ENCODE measurements around the gene SUFU. TPM values are rescaled to one million over a fixed set of nuclear protein-coding genes. Genes with fewer than 3 reads are reported as not detected.
A peak's percentile ranks its signal among the peaks of the same experiment; 100 is the strongest.

The SUFU gene
- total RNA-seq, 1 experiment from 2014 or later = 2.7 TPM

DNA sequence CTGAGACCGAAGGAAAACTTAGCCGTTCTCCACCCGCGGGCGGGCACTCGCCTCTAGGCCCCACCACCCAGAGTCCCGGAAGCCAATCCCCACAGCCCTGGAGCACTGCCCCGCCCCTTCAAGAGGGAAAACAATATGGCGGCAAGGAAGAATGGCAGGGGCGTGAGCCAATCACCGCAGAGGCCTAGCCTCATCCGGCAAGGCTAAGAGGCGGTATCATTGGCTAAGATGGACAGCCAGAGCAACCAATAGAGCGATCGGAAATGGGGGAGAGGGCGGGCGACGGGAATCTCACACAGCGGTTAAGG, 1.8 kb upstream of the SUFU start:
- Histone ChIP-seq H3K27ac (ENCODE audit: low read length) (no peak overlapping the region), H3K4me1 (ENCODE audit: insufficient read depth, low read length) (peaks cover 14% of the 10 kb centered on the region), H3K9me2 (replicated peaks; ENCODE audit: low read length) (no peaks in the 10 kb centered on the region), H2AFZ (ENCODE audit: low read length) (peak overlapping the region; percentile 99), H3K9ac (ENCODE audit: low read length) (peak overlapping the region; percentile 88), H4K20me1 (ENCODE audit: low read length) (peaks cover 17% of the 10 kb centered on the region; the same call in 1 of the 2 replicates), H3K79me2 (ENCODE audit: low read length) (peaks cover 72% of the 10 kb centered on the region), H3K27me3 (ENCODE audit: low read length) (no peaks in the 10 kb centered on the region), H3F3A (ENCODE audit: low read length, unreplicated experiment) (no peaks in the 10 kb centered on the region), H3K9me3 (ENCODE audit: low read length) (no peaks in the 10 kb centered on the region), H3K36me3 (ENCODE audit: low read depth, low read length) (no peaks in the 10 kb centered on the region), H3K4me2 (ENCODE audit: low read length) (peak overlapping the region; percentile 97), H3K4me3 (ENCODE audit: low read length) (peak overlapping the region; percentile 92)
- ChIA-PET CTCF (interaction anchor here (0.6 to 3.4 kb wide), 3 partner anchors 70 to 661 kb away, joined by 3 to 31 read pairs (median 6); partner anchors contain the start of gene CUEDC2), POLR2A (ENCODE audit: unreplicated experiment) (interaction anchor here (0.6 to 1.0 kb wide), 3 partner anchors 107 to 1477 kb away, joined by 3 to 7 read pairs (median 3); no protein-coding TSS in a partner anchor)
- ATAC-seq (peak; percentile 74), DNase-seq (peak; percentile 97)
- BruUV-seq (replicated peaks) = TSS peak; percentile 54
- intact Hi-C loops (cut with micrococcal nuclease) = loop anchor here (5.0 kb wide), 1 partner anchor 210 kb away; the partner anchor contains the start of genes ARL3 and SFXN2
- TF ChIP-seq EZH2 (IDR thresholded peaks at IDR 0.05; ENCODE audit: low read length, unreplicated experiment) = no peak
- TF ChIP-seq EZH2phosphoT487 (IDR thresholded peaks at IDR 0.05; ENCODE audit: borderline replicate concordance, low read length) = no peak
- TF ChIP-seq, protein P1, sequence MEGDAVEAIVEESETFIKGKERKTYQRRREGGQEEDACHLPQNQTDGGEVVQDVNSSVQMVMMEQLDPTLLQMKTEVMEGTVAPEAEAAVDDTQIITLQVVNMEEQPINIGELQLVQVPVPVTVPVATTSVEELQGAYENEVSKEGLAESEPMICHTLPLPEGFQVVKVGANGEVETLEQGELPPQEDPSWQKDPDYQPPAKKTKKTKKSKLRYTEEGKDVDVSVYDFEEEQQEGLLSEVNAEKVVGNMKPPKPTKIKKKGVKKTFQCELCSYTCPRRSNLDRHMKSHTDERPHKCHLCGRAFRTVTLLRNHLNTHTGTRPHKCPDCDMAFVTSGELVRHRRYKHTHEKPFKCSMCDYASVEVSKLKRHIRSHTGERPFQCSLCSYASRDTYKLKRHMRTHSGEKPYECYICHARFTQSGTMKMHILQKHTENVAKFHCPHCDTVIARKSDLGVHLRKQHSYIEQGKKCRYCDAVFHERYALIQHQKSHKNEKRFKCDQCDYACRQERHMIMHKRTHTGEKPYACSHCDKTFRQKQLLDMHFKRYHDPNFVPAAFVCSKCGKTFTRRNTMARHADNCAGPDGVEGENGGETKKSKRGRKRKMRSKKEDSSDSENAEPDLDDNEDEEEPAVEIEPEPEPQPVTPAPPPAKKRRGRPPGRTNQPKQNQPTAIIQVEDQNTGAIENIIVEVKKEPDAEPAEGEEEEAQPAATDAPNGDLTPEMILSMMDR (conservative IDR thresholded peaks at IDR 0.05; ENCODE audit: low read depth, low read length) = no peak

DNA sequence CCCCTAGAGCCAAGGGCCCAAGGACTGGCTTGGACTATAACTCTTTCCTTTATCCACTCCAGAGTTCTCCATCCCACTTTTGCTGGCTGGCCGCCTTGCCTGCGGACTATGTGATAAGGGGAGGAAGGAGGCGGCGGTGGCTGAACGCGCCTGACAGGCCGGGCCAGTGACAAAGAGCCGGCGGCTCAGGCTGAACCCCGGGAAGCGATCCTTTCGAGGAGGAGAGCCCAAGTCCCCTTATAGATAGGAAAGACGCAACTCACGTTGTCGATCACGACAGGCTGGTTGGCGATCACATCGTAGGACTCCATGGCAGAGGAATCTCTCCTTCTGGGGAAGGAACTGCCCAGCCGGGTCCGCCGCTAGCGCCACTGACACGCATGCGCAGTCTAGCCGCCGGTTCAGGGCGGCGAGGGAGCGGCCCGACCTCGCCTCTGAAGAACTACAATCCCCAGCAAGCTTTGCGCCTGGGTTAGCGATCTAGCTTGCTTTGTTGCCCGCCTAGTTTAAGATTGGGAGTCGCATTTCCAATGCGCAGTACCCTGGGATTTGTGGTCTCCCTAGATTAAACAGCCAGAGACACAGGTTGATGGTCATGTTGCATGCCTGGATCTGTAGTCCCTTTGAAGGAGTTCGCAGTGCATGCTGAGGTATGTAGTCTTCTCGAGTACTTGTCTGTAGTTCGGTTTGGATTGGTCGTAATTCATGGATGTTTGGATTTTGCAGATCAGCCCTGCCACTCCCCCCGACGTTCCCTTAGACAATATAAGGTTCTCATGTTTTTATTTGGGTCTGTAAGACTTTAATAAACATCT, 1.2 kb upstream of the SUFU start, which contains the start of gene ACTR1A:
TSS of gene ACTR1A (minus strand) at position 376 of the 815 bp plus-strand sequence. CDS start at position 311, 65 bp downstream.
- CTCF ChIA-PET = interaction anchor here (0.6 to 3.4 kb wide), 5 partner anchors 70 to 912 kb away, joined by 3 to 31 read pairs (median 3); partner anchors contain the start of gene CUEDC2
- H4K20me1 ChIP-seq (ENCODE audit: low read length) = peaks cover 17% of the 10 kb centered on the region; the same call in 1 of the 2 replicates

More for the DNA sequence above, 1.2 kb upstream of the SUFU start, which contains the start of gene ACTR1A:
- intact Hi-C loops (cut with micrococcal nuclease) = loop anchor here (1.0 to 5.0 kb wide), 3 partner anchors 81 to 210 kb away; partner anchors contain the start of genes ARL3 and SFXN2
- BruUV-seq (replicated peaks) = no TSS peak
- TF ChIP-seq, protein P1 (conservative IDR thresholded peaks at IDR 0.05; ENCODE audit: low read depth, low read length) = no peak
- TF ChIP-seq EZH2 (IDR thresholded peaks at IDR 0.05; ENCODE audit: low read length, unreplicated experiment) (no peak), EZH2phosphoT487 (IDR thresholded peaks at IDR 0.05; ENCODE audit: borderline replicate concordance, low read length) (no peak)
- Histone ChIP-seq H3K79me2 (ENCODE audit: low read length) (peaks cover 73% of the 10 kb centered on the region), H3K4me1 (ENCODE audit: insufficient read depth, low read length) (peaks cover 20% of the 10 kb centered on the region), H3K36me3 (ENCODE audit: low read depth, low read length) (no peaks in the 10 kb centered on the region), H3K4me3 (ENCODE audit: low read length) (peak within 1 kb of the TSS; percentile 92), H2AFZ (ENCODE audit: low read length) (peak within 1 kb of the TSS; percentile 99), H3K9me2 (replicated peaks; ENCODE audit: low read length) (no peaks in the 10 kb centered on the region), H3K9me3 (ENCODE audit: low read length) (no peaks in the 10 kb centered on the region), H3F3A (ENCODE audit: low read length, unreplicated experiment) (no peaks in the 10 kb centered on the region), H3K9ac (ENCODE audit: low read length) (peak within 1 kb of the TSS; percentile 88), H3K27ac (ENCODE audit: low read length) (0 out of 2 replicates have a peak within 1 kb of the TSS, but pooled peaks have one; percentile 34), H3K4me2 (ENCODE audit: low read length) (peak within 1 kb of the TSS; percentile 97), H3K27me3 (ENCODE audit: low read length) (no peaks in the 10 kb centered on the region)
- POLR2A ChIA-PET (ENCODE audit: unreplicated experiment) = interaction anchor here (0.6 to 1.0 kb wide), 4 partner anchors 108 to 1477 kb away, joined by 3 to 7 read pairs (median 3); no protein-coding TSS in a partner anchor
- ATAC-seq (peak; percentile 70), DNase-seq (peak; percentile 96)
